ENCODE data around the gene CHCHD6.

CHCHD6 gene

DNA sequence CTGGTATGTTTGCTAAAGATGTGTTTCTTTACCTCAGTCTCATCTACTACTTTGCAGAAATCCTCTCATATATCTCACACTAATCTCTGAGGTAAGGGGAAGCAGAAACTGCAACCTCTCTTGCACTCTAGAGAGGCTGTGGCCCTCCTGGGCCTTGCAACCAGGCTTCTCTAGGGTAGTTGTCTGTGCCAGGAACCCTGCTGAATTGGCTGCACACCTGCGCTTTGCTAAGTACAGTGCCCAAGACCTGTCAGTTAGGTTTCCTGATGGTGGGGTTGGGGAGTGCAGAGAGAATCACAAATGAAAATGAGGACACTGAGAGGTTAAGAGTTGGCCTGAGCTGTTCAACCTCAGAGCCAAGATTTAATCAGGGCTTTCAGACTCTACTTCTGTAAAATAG is 161.7 kb downstream of the CHCHD6 start:
- intact Hi-C loops (cut with DNase I; ENCODE audit: low total_unique reads): no loop called here
- no peaks in the 10 kb centered on the region for H3K4me1 ChIP-seq
- H3K9me3 ChIP-seq: no peaks in the 10 kb centered on the region
- no peak overlapping the region for H3K4me3 ChIP-seq
- DNase-seq: no peak
- H3K36me3 ChIP-seq: peaks cover 0 to 8% (median 8%) of the 10 kb centered on the region in 3 donors
- no peaks in the 10 kb centered on the region for H3K27me3 ChIP-seq
- TF ChIP-seq, protein P1, sequence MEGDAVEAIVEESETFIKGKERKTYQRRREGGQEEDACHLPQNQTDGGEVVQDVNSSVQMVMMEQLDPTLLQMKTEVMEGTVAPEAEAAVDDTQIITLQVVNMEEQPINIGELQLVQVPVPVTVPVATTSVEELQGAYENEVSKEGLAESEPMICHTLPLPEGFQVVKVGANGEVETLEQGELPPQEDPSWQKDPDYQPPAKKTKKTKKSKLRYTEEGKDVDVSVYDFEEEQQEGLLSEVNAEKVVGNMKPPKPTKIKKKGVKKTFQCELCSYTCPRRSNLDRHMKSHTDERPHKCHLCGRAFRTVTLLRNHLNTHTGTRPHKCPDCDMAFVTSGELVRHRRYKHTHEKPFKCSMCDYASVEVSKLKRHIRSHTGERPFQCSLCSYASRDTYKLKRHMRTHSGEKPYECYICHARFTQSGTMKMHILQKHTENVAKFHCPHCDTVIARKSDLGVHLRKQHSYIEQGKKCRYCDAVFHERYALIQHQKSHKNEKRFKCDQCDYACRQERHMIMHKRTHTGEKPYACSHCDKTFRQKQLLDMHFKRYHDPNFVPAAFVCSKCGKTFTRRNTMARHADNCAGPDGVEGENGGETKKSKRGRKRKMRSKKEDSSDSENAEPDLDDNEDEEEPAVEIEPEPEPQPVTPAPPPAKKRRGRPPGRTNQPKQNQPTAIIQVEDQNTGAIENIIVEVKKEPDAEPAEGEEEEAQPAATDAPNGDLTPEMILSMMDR (IDR thresholded peaks at IDR 0.05): no peak
- H3K27ac ChIP-seq: no peak overlapping the region

DNA sequence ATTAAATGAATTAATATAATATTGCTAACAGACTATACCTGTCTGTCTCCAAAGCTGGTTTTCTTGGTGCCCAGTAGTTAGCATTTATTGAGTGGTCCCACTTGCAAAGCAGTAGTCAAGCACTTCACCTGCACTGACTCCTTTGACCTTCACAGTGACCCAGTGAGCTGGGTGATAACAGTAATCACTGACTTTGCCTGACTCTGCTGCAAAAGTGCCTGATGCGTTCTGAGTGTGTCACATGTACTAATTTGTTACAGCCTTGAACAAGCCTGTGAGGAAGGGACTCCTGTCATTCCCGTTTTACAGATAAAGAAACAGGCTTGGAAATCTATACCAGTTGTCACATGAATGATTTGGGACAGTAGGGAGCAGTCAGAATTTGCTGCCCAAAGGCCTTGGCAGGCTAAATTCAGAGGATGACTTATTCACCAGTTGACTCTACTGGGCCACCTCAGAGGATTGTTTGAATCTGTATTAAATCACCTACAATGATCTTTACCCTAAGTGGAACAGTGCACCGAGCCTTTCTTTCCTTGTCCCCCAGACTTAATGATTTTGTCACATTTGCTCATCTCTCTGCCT is 162.2 kb downstream of the CHCHD6 start:
- peaks cover 0 to 8% (median 8%) of the 10 kb centered on the region in 3 donors for H3K36me3 ChIP-seq
- TF ChIP-seq, protein P1 (IDR thresholded peaks at IDR 0.05): no peak
- no peaks in the 10 kb centered on the region for H3K27me3 ChIP-seq
- H3K4me3 ChIP-seq: no peak overlapping the region
- H3K4me1 ChIP-seq: no peaks in the 10 kb centered on the region
- H3K27ac ChIP-seq: no peak overlapping the region
- no peaks in the 10 kb centered on the region for H3K9me3 ChIP-seq
- intact Hi-C loops (cut with DNase I; ENCODE audit: low total_unique reads): no loop called here
- no peak for DNase-seq

DNA sequence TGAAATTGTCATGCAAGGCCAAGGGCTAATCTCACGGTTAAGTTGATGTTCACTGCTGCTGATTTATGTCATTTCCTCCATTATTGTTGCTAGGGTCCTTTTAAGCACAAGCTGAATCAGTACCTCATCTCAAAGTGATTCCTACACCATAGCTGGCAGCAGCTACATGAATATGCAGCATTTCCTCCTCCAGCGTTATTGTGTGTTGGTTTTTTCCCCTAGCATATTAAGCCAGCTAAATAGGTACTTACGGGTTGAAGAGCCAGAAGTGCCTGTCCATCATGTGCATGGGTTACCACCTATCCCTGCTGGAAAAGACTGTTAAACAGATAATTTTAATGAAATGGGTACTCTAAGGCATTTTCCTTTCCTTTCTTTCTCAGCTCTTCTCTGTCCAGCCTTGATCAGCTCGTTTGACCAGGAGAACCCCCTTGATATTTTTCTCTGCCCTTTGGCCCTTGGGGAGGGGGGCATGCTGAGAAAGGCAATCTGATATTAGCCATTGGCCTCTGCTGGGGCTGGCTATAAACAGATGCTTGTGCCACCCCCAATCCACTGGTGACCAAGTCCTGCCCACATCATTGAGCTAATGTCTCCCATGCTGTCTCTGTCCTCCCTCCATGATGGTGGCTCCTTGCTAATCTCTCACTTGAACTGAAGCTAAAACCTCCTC is 163.3 kb downstream of the CHCHD6 start:
- DNase-seq: no peak
- Histone ChIP-seq H3K27ac (no peak overlapping the region), H3K4me1 (no peaks in the 10 kb centered on the region)

DNA sequence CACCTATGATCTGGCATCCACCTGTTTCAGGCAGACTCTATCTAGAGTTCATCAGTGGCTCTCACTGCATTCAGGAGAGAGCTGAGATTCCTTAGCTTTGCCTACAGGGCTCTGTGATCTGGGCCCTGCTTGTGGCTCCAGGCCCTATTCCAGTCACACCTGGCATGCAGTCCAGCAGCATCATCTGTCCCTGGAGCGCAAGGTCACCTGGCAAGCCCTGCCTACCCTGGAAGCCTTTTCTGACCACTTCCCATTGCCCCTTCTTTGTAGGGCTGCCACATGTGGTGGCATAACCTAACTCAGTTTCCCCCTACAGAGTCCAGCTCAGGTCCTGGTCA is 163.8 kb downstream of the CHCHD6 start:
- no peaks in the 10 kb centered on the region for H3K4me1 ChIP-seq
- H3K36me3 ChIP-seq: peaks cover 2 to 8% (median 8%) of the 10 kb centered on the region in 3 donors
- intact Hi-C loops (cut with DNase I; ENCODE audit: low total_unique reads): no loop called here
- no peaks in the 10 kb centered on the region for H3K9me3 ChIP-seq
- no peaks in the 10 kb centered on the region for H3K27me3 ChIP-seq
- no peak overlapping the region for H3K4me3 ChIP-seq
- no peak overlapping the region for H3K27ac ChIP-seq
- TF ChIP-seq, protein P1 (IDR thresholded peaks at IDR 0.05): no peak
- no peak for DNase-seq

More for the DNA sequence above, 163.3 kb downstream of the CHCHD6 start:
- intact Hi-C loops (cut with DNase I; ENCODE audit: low total_unique reads): no loop called here
- TF ChIP-seq, protein P1 (IDR thresholded peaks at IDR 0.05): no peak
- H3K27me3 ChIP-seq: no peaks in the 10 kb centered on the region
- H3K9me3 ChIP-seq: no peaks in the 10 kb centered on the region
- H3K36me3 ChIP-seq: peaks cover 0 to 8% (median 8%) of the 10 kb centered on the region in 3 donors
- H3K4me3 ChIP-seq: no peak overlapping the region

DNA sequence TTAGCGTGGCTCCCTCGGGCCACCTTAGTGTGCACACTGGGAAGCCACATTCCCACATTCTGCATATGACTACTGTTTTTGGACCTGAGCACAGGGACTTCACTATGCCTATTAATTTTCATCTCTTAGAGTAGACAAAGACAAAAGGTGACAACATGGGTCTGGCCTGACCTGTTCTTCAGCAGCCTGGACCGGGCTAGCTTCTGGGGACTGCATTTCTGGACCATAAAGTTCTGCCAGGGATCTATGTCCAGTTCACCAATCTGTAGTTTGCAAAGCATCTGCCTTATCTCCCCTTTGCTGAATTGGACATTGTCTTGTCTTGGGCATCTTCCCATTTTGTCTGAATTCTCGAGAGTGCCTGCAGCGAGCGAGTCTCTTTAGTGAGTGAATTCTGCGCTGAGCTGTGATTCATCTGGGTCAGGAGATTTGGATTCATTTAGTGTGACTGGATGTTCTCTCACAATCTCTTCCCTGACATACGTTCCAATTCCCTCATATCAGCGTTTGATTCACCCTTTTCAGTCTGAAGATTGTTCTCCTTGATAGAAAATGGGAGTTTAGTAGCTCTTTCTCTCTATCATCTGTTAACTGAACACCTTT is 166.7 kb downstream of the CHCHD6 start:
- Histone ChIP-seq H3K36me3 (peaks cover 0 to 5% (median 0%) of the 10 kb centered on the region in 3 donors), H3K27me3 (no peaks in the 10 kb centered on the region), H3K4me3 (no peak overlapping the region), H3K4me1 (no peaks in the 10 kb centered on the region), H3K9me3 (no peaks in the 10 kb centered on the region), H3K27ac (no peak overlapping the region)
- TF ChIP-seq, protein P1 (IDR thresholded peaks at IDR 0.05): no peak
- peak in 1 of 2 donors; percentile 60 for DNase-seq
- intact Hi-C loops (cut with DNase I; ENCODE audit: low total_unique reads): no loop called here
